Measurements from ENCODE around the gene COL6A3.

Gene COL6A3

GRCh38 chr2:237295889-237296480 is 118.0 kb downstream of the COL6A3 start:
- H2AFZ ChIP-seq (ENCODE audit: low read length, unreplicated experiment) = no peak overlapping the region
- 0 out of 2 replicates have a peak overlapping the region, but pooled peaks have one; percentile 64 for H3K27ac ChIP-seq (ENCODE audit: low read depth, low read length)
- no peaks in the 10 kb centered on the region for H3K27me3 ChIP-seq (ENCODE audit: insufficient read depth, low read length)
- no peaks in the 10 kb centered on the region for H3K79me2 ChIP-seq (ENCODE audit: control insufficient read depth, insufficient read depth, low read length, unreplicated experiment)
- peaks cover 56% of the 10 kb centered on the region for H3K4me1 ChIP-seq (ENCODE audit: control insufficient read depth, insufficient read depth, low read length, unreplicated experiment)
- no peak overlapping the region for H3K4me3 ChIP-seq (ENCODE audit: low read depth, low read length)
- no peaks in the 10 kb centered on the region for H3K36me3 ChIP-seq (ENCODE audit: insufficient read depth, low read length)

- Histone ChIP-seq H3K27ac (ENCODE audit: low read depth, low read length) (peak overlapping the region; percentile 95), H3K27me3 (ENCODE audit: insufficient read depth, low read length) (no peaks in the 10 kb centered on the region), H3K79me2 (ENCODE audit: control insufficient read depth, insufficient read depth, low read length, unreplicated experiment) (no peaks in the 10 kb centered on the region), H3K36me3 (ENCODE audit: insufficient read depth, low read length) (no peaks in the 10 kb centered on the region), H3K4me3 (ENCODE audit: low read depth, low read length) (no peak overlapping the region), H3K4me1 (ENCODE audit: control insufficient read depth, insufficient read depth, low read length, unreplicated experiment) (peaks cover 53% of the 10 kb centered on the region), H2AFZ (ENCODE audit: low read length, unreplicated experiment) (no peak overlapping the region)
Measured at GRCh38 chr2:237294460-237294859, 119.5 kb downstream of the COL6A3 start.

- H3K27me3 ChIP-seq (ENCODE audit: insufficient read depth, low read length) = no peaks in the 10 kb centered on the region
- H3K36me3 ChIP-seq (ENCODE audit: insufficient read depth, low read length) = no peaks in the 10 kb centered on the region
- H3K4me1 ChIP-seq (ENCODE audit: control insufficient read depth, insufficient read depth, low read length, unreplicated experiment) = peaks cover 50% of the 10 kb centered on the region
- no peak overlapping the region for H3K4me3 ChIP-seq (ENCODE audit: low read depth, low read length)
- H2AFZ ChIP-seq (ENCODE audit: low read length, unreplicated experiment) = no peak overlapping the region
- peak overlapping the region; percentile 95 for H3K27ac ChIP-seq (ENCODE audit: low read depth, low read length)
- no peaks in the 10 kb centered on the region for H3K79me2 ChIP-seq (ENCODE audit: control insufficient read depth, insufficient read depth, low read length, unreplicated experiment)
Measured at GRCh38 chr2:237293978-237294377, 120.0 kb downstream of the COL6A3 start.

GRCh38 chr2:237291138-237291792 is 122.7 kb downstream of the COL6A3 start:
- Histone ChIP-seq H3K27ac (ENCODE audit: low read depth, low read length) (peak overlapping the region; percentile 95), H3K36me3 (ENCODE audit: insufficient read depth, low read length) (no peaks in the 10 kb centered on the region)

GRCh38 chr2:237290261-237290660 is 123.7 kb downstream of the COL6A3 start:
- Histone ChIP-seq H3K4me1 (ENCODE audit: control insufficient read depth, insufficient read depth, low read length, unreplicated experiment) (peaks cover 38% of the 10 kb centered on the region), H3K27ac (ENCODE audit: low read depth, low read length) (peak overlapping the region; percentile 95), H2AFZ (ENCODE audit: low read length, unreplicated experiment) (peak overlapping the region; percentile 19), H3K27me3 (ENCODE audit: insufficient read depth, low read length) (no peaks in the 10 kb centered on the region), H3K36me3 (ENCODE audit: insufficient read depth, low read length) (no peaks in the 10 kb centered on the region), H3K79me2 (ENCODE audit: control insufficient read depth, insufficient read depth, low read length, unreplicated experiment) (no peaks in the 10 kb centered on the region), H3K4me3 (ENCODE audit: low read depth, low read length) (peak overlapping the region; percentile 10; the same call in 1 of the 2 replicates)

More at GRCh38 chr2:237291138-237291792, 122.7 kb downstream of the COL6A3 start:
- Histone ChIP-seq H3K4me3 (ENCODE audit: low read depth, low read length) (peak overlapping the region; percentile 18; the same call in 1 of the 2 replicates), H2AFZ (ENCODE audit: low read length, unreplicated experiment) (peak overlapping the region; percentile 66), H3K79me2 (ENCODE audit: control insufficient read depth, insufficient read depth, low read length, unreplicated experiment) (no peaks in the 10 kb centered on the region), H3K4me1 (ENCODE audit: control insufficient read depth, insufficient read depth, low read length, unreplicated experiment) (peaks cover 38% of the 10 kb centered on the region), H3K27me3 (ENCODE audit: insufficient read depth, low read length) (no peaks in the 10 kb centered on the region)

- Histone ChIP-seq H3K27ac (ENCODE audit: low read depth, low read length) (peak overlapping the region; percentile 95), H3K27me3 (ENCODE audit: insufficient read depth, low read length) (no peaks in the 10 kb centered on the region)
Measured at GRCh38 chr2:237289139-237289538, 124.8 kb downstream of the COL6A3 start.

GRCh38 chr2:237287872-237288271 is 126.1 kb downstream of the COL6A3 start:
- Histone ChIP-seq H3K27me3 (ENCODE audit: insufficient read depth, low read length) (no peaks in the 10 kb centered on the region), H3K36me3 (ENCODE audit: insufficient read depth, low read length) (no peaks in the 10 kb centered on the region), H3K27ac (ENCODE audit: low read depth, low read length) (peak overlapping the region; percentile 9; the same call in 1 of the 2 replicates), H3K4me3 (ENCODE audit: low read depth, low read length) (no peak overlapping the region), H3K79me2 (ENCODE audit: control insufficient read depth, insufficient read depth, low read length, unreplicated experiment) (no peaks in the 10 kb centered on the region), H3K4me1 (ENCODE audit: control insufficient read depth, insufficient read depth, low read length, unreplicated experiment) (peaks cover 41% of the 10 kb centered on the region), H2AFZ (ENCODE audit: low read length, unreplicated experiment) (no peak overlapping the region)

More at GRCh38 chr2:237289139-237289538, 124.8 kb downstream of the COL6A3 start:
- Histone ChIP-seq H2AFZ (ENCODE audit: low read length, unreplicated experiment) (no peak overlapping the region), H3K36me3 (ENCODE audit: insufficient read depth, low read length) (no peaks in the 10 kb centered on the region), H3K79me2 (ENCODE audit: control insufficient read depth, insufficient read depth, low read length, unreplicated experiment) (no peaks in the 10 kb centered on the region), H3K4me1 (ENCODE audit: control insufficient read depth, insufficient read depth, low read length, unreplicated experiment) (peaks cover 35% of the 10 kb centered on the region), H3K4me3 (ENCODE audit: low read depth, low read length) (no peak overlapping the region)

- Histone ChIP-seq H3K4me1 (ENCODE audit: control insufficient read depth, insufficient read depth, low read length, unreplicated experiment) (peaks cover 65% of the 10 kb centered on the region), H3K27ac (ENCODE audit: low read depth, low read length) (peak overlapping the region; percentile 98), H3K4me3 (ENCODE audit: low read depth, low read length) (no peak overlapping the region), H3K36me3 (ENCODE audit: insufficient read depth, low read length) (no peaks in the 10 kb centered on the region), H2AFZ (ENCODE audit: low read length, unreplicated experiment) (no peak overlapping the region), H3K79me2 (ENCODE audit: control insufficient read depth, insufficient read depth, low read length, unreplicated experiment) (no peaks in the 10 kb centered on the region), H3K27me3 (ENCODE audit: insufficient read depth, low read length) (no peaks in the 10 kb centered on the region)
Measured at GRCh38 chr2:237283131-237283928, 130.6 kb downstream of the COL6A3 start.

GRCh38 chr2:237282568-237283128 is 131.3 kb downstream of the COL6A3 start:
- Histone ChIP-seq H3K79me2 (ENCODE audit: control insufficient read depth, insufficient read depth, low read length, unreplicated experiment) (no peaks in the 10 kb centered on the region), H3K27me3 (ENCODE audit: insufficient read depth, low read length) (no peaks in the 10 kb centered on the region), H3K27ac (ENCODE audit: low read depth, low read length) (peak overlapping the region; percentile 98)

GRCh38 chr2:237281836-237282306 is 132.1 kb downstream of the COL6A3 start:
- peak overlapping the region; percentile 98 for H3K27ac ChIP-seq (ENCODE audit: low read depth, low read length)

More at GRCh38 chr2:237282568-237283128, 131.3 kb downstream of the COL6A3 start:
- H3K36me3 ChIP-seq (ENCODE audit: insufficient read depth, low read length) = no peaks in the 10 kb centered on the region
- peaks cover 70% of the 10 kb centered on the region for H3K4me1 ChIP-seq (ENCODE audit: control insufficient read depth, insufficient read depth, low read length, unreplicated experiment)
- H3K4me3 ChIP-seq (ENCODE audit: low read depth, low read length) = no peak overlapping the region
- H2AFZ ChIP-seq (ENCODE audit: low read length, unreplicated experiment) = no peak overlapping the region

More at GRCh38 chr2:237281836-237282306, 132.1 kb downstream of the COL6A3 start:
- H3K27me3 ChIP-seq (ENCODE audit: insufficient read depth, low read length) = no peaks in the 10 kb centered on the region
- H3K36me3 ChIP-seq (ENCODE audit: insufficient read depth, low read length) = no peaks in the 10 kb centered on the region
- H3K4me1 ChIP-seq (ENCODE audit: control insufficient read depth, insufficient read depth, low read length, unreplicated experiment) = peaks cover 70% of the 10 kb centered on the region
- no peak overlapping the region for H3K4me3 ChIP-seq (ENCODE audit: low read depth, low read length)
- no peak overlapping the region for H2AFZ ChIP-seq (ENCODE audit: low read length, unreplicated experiment)
- no peaks in the 10 kb centered on the region for H3K79me2 ChIP-seq (ENCODE audit: control insufficient read depth, insufficient read depth, low read length, unreplicated experiment)
